Stimulated activated CD8-positive, alpha-beta memory T cell treated with anti-CD3 and anti-CD28 coated beads, Interleukin-4, amount 100 ng/mL, for 4 hours (primary cell): Measurements from ENCODE around the gene RPL27A.

Experiments used
- DNase-seq, 2 donors: peaks; one replicate each; pipeline ENCODE4 v3.0.0-alpha.2; 2020; ENCODE audit warnings: low read depth in 2 of 2, low spot score in 1 of 2

Gene RPL27A

GRCh38 chr11:8698917-8699441, 16.4 kb downstream of the RPL27A start:
- DNase-seq = no peak

- no peak for DNase-seq
Measured at GRCh38 chr11:8699903-8700302, 17.3 kb downstream of the RPL27A start.

- no peak for DNase-seq
Measured at GRCh38 chr11:8701891-8702597, 19.5 kb downstream of the RPL27A start.

GRCh38 chr11:8702598-8702915, 20.0 kb downstream of the RPL27A start:
- no peak for DNase-seq

GRCh38 chr11:8704136-8704535, 21.5 kb downstream of the RPL27A start:
- DNase-seq = no peak

- DNase-seq = no peak
Measured at GRCh38 chr11:8705146-8705545, 22.6 kb downstream of the RPL27A start.

GRCh38 chr11:8706673-8707432, 24.3 kb downstream of the RPL27A start:
- DNase-seq = no peak

GRCh38 chr11:8707541-8708191, 25.1 kb downstream of the RPL27A start:
- DNase-seq = no peak

- no peak for DNase-seq
Measured at GRCh38 chr11:8709002-8709672, 26.5 kb downstream of the RPL27A start.

GRCh38 chr11:8709777-8710176, 27.2 kb downstream of the RPL27A start:
- no peak for DNase-seq

- DNase-seq = no peak
Measured at GRCh38 chr11:8711895-8712442, 29.4 kb downstream of the RPL27A start.

GRCh38 chr11:8712506-8712905, 29.9 kb downstream of the RPL27A start:
- DNase-seq = no peak

GRCh38 chr11:8713760-8714454, 31.3 kb downstream of the RPL27A start:
- no peak for DNase-seq

GRCh38 chr11:8714622-8715225, 32.1 kb downstream of the RPL27A start:
- DNase-seq = no peak

- no peak for DNase-seq
Measured at GRCh38 chr11:8715501-8715900, 32.9 kb downstream of the RPL27A start.

- no peak for DNase-seq
Measured at GRCh38 chr11:8717544-8717875, 34.9 kb downstream of the RPL27A start.

GRCh38 chr11:8717876-8718753, 35.5 kb downstream of the RPL27A start:
- no peak for DNase-seq

- DNase-seq = no peak
Measured at GRCh38 chr11:8719211-8719649, 36.6 kb downstream of the RPL27A start.

- no peak for DNase-seq
Measured at GRCh38 chr11:8719721-8720120, 37.1 kb downstream of the RPL27A start.
